Aorta (tissue), 5 donors: ENCODE data around the gene CFAP57. TPM values are rescaled to one million over a fixed set of nuclear protein-coding genes. Genes with fewer than 3 reads are reported as not detected.

Source experiments
- ATAC-seq: fragments of 200-7000 bp; cut with Tn5 transposase; one replicate; pipeline ENCODE4 v1.9.1; 2022; ENCODE audit warnings: moderate library complexity; ENCODE audit not compliant: low FRiP score
- DNase-seq, 2 donors: peaks; one replicate each; pipeline ENCODE4 v3.0.0-alpha.2; 2020
- H3K27ac ChIP-seq, 2 donors: one replicate each; pipeline ENCODE4 v1.5.1; 2013; ENCODE audit warnings: low read length in 2 of 2, mild to moderate bottlenecking in 2 of 2, moderate library complexity in 2 of 2, control low read depth in 1 of 2, inconsistent platforms in 1 of 2, low read depth in 1 of 2
- H3K27me3 ChIP-seq, 2 donors: one replicate each; pipeline ENCODE4 v1.6.1; 2013; ENCODE audit warnings: control low read depth in 1 of 2, low read length in 1 of 2, mild to moderate bottlenecking in 1 of 2, moderate library complexity in 1 of 2; ENCODE audit not compliant: insufficient read depth in 2 of 2, control insufficient read depth in 1 of 2
- H3K36me3 ChIP-seq, 2 donors: one replicate each; pipeline ENCODE4 v1.6.1; 2013; ENCODE audit warnings: control low read depth in 1 of 2, low read length in 1 of 2, mild to moderate bottlenecking in 1 of 2; ENCODE audit not compliant: insufficient read depth in 2 of 2, control insufficient read depth in 1 of 2
- H3K4me1 ChIP-seq, 2 donors: one replicate each; pipeline ENCODE4 v1.6.1; 2013; ENCODE audit warnings: low read length in 2 of 2, control low read depth in 1 of 2, mild to moderate bottlenecking in 1 of 2, moderate library complexity in 1 of 2; ENCODE audit not compliant: insufficient read depth in 2 of 2, control insufficient read depth in 1 of 2
- H3K4me3 ChIP-seq, 2 donors: one replicate each; pipeline ENCODE4 v1.5.1; 2013; ENCODE audit warnings: low read length in 2 of 2, control low read depth in 1 of 2, mild to moderate bottlenecking in 1 of 2
- H3K9me3 ChIP-seq: one replicate; pipeline ENCODE4 v1.6.1; 2013; ENCODE audit warnings: mild to moderate bottlenecking, low read length; ENCODE audit not compliant: control insufficient read depth
- WGBS, 2 donors: extraction: QIAGEN DNeasy Blood & Tissue Kit; methylation state at CpG; one replicate each; pipeline ENCODE4 v1.1.7; 2013; 5-methylcytosine and 5-hydroxymethylcytosine counted together
- intact Hi-C, 2 donors: fragments of 100-400 bp; cut with DNase I; formaldehyde crosslinking; loops; one replicate each; pipeline versions ENCODE4 v1.14.2 to v1.15.0; 2022
- polyA plus RNA-seq, 2 donors: library from polyadenylated mRNA; stranded (reverse); fragments of 200-250 nt; gene quantifications; one replicate each; pipeline ENCODE4 v1.2.3, GENCODE V29; 2013
- total RNA-seq, 2 donors: library from RNA; stranded (reverse); fragmentation: NEBNext Ultra II Directional; extraction: Animal tissue kit (Norgen Biotek cat#: 25700); gene quantifications; one replicate each; pipeline ENCODE4 v1.2.1, GENCODE V29; 2021
- donor health status: healthy with polysubstance abuse.
- donor health status: Bipolar disorder and iron deficiency.
- donor health status: DM: no; HTN: no; CAD: no.
- donor health status: DM: no; HTN: no; CAD: no.
- donor health status: DM: yes; HTN: yes; CAD: no.

CFAP57 gene
- total and polyA plus RNA-seq, 4 donors = under 0.01 to 1.3 (median 0.13) TPM; not detected in 1

GRCh38 chr1:43188106-43188505 lies 16.0 kb downstream of the CFAP57 start:
- 45 to 87% methylated on average over 1 of the region's 1 CpG for WGBS, 2 donors
- ATAC-seq (no peak), DNase-seq (no peak)
- Histone ChIP-seq H3K4me3 (no peak overlapping the region), H3K4me1 (no peaks in the 10 kb centered on the region), H3K27me3 (no peaks in the 10 kb centered on the region), H3K36me3 (no peaks in the 10 kb centered on the region), H3K9me3 (no peaks in the 10 kb centered on the region), H3K27ac (no peak overlapping the region)
- intact Hi-C loops = no loop called here

DNA sequence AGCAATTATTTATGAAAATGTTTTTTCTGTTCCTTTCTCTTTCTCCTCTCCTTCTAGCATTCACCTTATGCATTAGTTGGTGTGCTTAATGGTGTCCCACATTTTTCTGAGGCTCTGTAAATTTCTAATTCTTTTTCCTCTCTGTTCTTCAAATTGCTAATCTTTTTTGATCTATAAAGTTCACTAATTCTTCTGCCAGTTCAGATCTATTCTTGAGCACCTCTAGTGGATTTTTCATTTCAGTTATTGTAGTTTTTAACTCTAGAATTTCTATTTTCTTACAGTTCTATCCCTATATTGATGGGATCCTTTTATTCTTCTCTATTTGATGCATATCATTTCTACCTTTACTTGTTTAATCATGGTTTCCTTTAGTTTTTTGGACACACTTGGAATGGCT lies 22.4 kb downstream of the CFAP57 start:
- Histone ChIP-seq H3K27me3 (no peaks in the 10 kb centered on the region), H3K27ac (no peak overlapping the region), H3K4me3 (no peak overlapping the region), H3K4me1 (no peaks in the 10 kb centered on the region), H3K9me3 (no peaks in the 10 kb centered on the region), H3K36me3 (no peaks in the 10 kb centered on the region)
- intact Hi-C loops = no loop called here
- ATAC-seq (no peak), DNase-seq (no peak)

DNA sequence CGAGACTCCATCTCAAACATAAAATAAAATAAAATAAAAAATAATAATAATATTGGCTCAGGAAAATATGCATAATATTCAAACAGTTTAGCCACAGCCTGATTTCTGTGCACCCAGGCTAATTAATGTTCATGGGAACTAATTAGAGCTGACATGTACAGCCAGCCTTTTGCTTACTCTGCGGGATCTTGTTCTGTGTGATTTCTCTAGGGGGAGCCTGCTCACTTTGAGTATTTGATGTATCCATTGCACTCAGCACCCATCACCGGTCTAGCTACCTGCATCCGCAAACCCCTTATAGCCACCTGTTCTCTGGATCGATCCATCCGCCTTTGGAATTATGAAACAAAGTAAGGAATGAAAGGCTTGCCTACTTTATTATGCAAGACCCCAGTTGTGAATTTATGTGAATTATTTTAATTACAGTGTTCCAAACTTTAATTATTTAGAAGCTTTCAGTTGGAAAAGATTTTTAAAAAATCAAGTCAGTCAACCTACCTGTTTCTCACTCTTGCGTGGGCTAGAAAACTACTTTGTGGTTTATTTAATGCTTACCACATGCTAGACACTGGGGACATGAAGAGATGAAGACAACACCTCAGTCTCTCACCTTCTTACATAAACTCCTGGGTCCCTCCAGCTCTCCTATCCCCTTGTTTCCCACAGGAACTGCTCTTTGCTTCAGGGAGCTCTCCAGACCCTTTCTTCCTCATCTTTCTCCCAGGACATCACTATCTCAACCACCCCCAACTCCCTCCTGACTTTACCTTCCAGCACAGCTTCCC lies 25.4 kb downstream of the CFAP57 start:
- Histone ChIP-seq H3K4me1 (no peaks in the 10 kb centered on the region), H3K27ac (no peak overlapping the region), H3K4me3 (no peak overlapping the region), H3K36me3 (no peaks in the 10 kb centered on the region), H3K9me3 (no peaks in the 10 kb centered on the region), H3K27me3 (no peaks in the 10 kb centered on the region)
- 87 to 88% methylated on average over 7 of the region's 7 CpGs for WGBS, 2 donors
- intact Hi-C loops = no loop called here
- no peak for DNase-seq
- no peak for ATAC-seq

GRCh38 chr1:43199093-43199726 lies 27.1 kb downstream of the CFAP57 start:
- no peak overlapping the region for H3K4me3 ChIP-seq
- WGBS, 2 donors = 53 to 61% methylated on average over 8 of the region's 8 CpGs
- ATAC-seq = no peak

DNA sequence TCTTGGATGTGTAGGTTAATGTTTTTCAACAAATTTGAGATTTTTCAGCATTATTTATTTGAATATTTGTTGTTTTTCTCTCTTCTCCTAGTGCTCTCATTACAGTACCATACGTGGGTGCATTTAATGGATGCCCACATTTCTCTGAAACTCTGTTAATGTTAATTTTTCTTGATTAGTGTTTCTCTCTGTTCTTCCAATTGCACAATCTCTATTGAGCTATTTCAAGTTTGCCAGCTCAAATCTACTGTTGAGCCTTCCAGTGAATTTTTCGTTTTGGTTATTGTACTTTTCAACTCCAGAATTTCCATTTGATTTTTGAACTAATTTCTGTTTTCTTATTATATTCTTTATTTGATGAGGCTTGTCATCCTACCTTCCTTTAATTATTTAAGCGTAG lies 31.7 kb downstream of the CFAP57 start:
- H3K4me3 ChIP-seq = no peak overlapping the region

More at GRCh38 chr1:43199093-43199726, 27.1 kb downstream of the CFAP57 start:
- intact Hi-C loops = no loop called here
- H3K27me3 ChIP-seq = no peaks in the 10 kb centered on the region
- H3K27ac ChIP-seq = no peak overlapping the region
- H3K9me3 ChIP-seq = no peaks in the 10 kb centered on the region
- H3K36me3 ChIP-seq = no peaks in the 10 kb centered on the region
- no peaks in the 10 kb centered on the region for H3K4me1 ChIP-seq
- DNase-seq = no peak

DNA sequence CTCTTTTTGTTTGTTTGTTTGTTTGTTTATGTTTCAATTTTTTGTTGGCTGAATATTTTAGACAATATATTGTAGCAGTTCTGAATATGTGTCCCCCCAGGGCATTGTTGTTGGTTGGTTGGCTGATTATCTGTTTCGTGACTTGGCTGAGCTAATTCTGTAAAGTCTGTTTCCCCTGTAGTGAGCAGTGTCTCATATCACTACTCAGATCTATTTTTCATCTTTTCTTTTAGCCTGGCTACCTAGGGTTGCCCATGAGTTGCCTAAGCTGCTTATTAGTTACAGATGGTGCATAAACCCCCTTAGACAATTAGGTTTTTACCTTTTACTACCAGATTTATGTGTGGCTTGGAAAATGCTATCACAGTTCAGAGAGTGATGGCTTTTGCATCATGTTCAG lies 32.3 kb downstream of the CFAP57 start:
- no peaks in the 10 kb centered on the region for H3K27me3 ChIP-seq
- no peaks in the 10 kb centered on the region for H3K4me1 ChIP-seq
- 92 to 93% methylated on average over 1 of the region's 1 CpG for WGBS, 2 donors
- H3K36me3 ChIP-seq = no peaks in the 10 kb centered on the region
- ATAC-seq (no peak), DNase-seq (no peak)
- no peak overlapping the region for H3K27ac ChIP-seq
- intact Hi-C loops = no loop called here
- H3K9me3 ChIP-seq = no peaks in the 10 kb centered on the region
- no peak overlapping the region for H3K4me3 ChIP-seq

More for the DNA sequence above, 31.7 kb downstream of the CFAP57 start:
- intact Hi-C loops = no loop called here
- WGBS, 2 donors = 78 to 100% methylated on average over 3 of the region's 3 CpGs
- Histone ChIP-seq H3K27ac (no peak overlapping the region), H3K9me3 (no peaks in the 10 kb centered on the region), H3K36me3 (no peaks in the 10 kb centered on the region), H3K4me1 (no peaks in the 10 kb centered on the region), H3K27me3 (no peaks in the 10 kb centered on the region)
- ATAC-seq (no peak), DNase-seq (no peak)

- ATAC-seq = no peak
- Histone ChIP-seq H3K4me1 (no peaks in the 10 kb centered on the region), H3K27ac (no peak overlapping the region), H3K4me3 (no peak overlapping the region), H3K9me3 (no peaks in the 10 kb centered on the region), H3K27me3 (no peaks in the 10 kb centered on the region), H3K36me3 (no peaks in the 10 kb centered on the region)
- WGBS, 2 donors = 12 to 46% methylated on average over 4 of the region's 4 CpGs
- intact Hi-C loops = no loop called here
- no peak for DNase-seq
Observed at GRCh38 chr1:43205671-43206070, 33.5 kb downstream of the CFAP57 start.

DNA sequence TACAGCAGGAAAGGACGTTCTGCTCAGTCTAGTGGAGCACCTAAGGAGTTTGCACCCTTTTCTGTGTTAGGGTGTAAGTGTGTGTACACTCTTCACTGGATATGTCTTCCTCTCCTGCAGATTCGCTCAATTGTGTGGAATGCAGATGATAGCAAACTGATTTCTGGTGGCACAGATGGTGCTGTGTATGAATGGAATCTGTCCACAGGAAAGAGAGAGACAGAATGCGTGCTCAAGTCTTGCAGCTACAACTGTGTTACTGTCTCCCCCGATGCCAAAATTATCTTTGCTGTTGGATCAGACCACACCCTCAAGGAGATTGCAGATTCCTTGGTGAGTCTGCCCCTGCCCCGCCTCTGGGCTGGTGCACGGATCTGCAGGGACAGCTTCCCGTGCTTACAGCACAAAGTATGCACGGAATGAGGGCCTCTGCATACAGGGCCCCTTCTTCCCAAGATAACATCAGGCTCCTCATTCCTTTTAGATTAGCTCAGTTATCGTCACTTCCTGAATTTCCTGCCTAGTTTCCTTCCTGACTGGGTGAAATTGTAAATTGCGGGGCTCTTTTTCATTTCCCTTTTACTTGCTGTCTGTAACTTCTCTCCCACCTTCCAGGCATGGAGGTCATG lies 34.6 kb downstream of the CFAP57 start:
- no peak for DNase-seq
- ATAC-seq = peak; percentile 48
- peak overlapping the region in 1 of 2 donors; percentile 25 for H3K27ac ChIP-seq

More for the DNA sequence above, 34.6 kb downstream of the CFAP57 start:
- H3K27me3 ChIP-seq = no peaks in the 10 kb centered on the region
- no peaks in the 10 kb centered on the region for H3K9me3 ChIP-seq
- intact Hi-C loops = no loop called here
- H3K4me1 ChIP-seq = no peaks in the 10 kb centered on the region
- H3K36me3 ChIP-seq = no peaks in the 10 kb centered on the region
- WGBS, 2 donors = 12 to 16% methylated on average over 10 of the region's 10 CpGs
- no peak overlapping the region for H3K4me3 ChIP-seq
